Glomerular endothelial cell (primary cell): ENCODE data around the gene MAN2A1. TPM values are rescaled to one million over a fixed set of nuclear protein-coding genes. Genes with fewer than 3 reads are reported as not detected.
"Not testable (repeated sequence)": the region's sequence is repeated elsewhere in the genome, so short reads cannot be mapped to it uniquely, and the experiment has no call there.

Source experiments
- DNase-seq: peaks from one replicate; pipeline ENCODE4 v3.0.0-alpha.2; 2011; ENCODE audit warnings: low read depth, low spot score; ENCODE audit errors: extremely low read depth
- total RNA-seq: library from RNA; depleted of rRNA; stranded (reverse); fragments of >200 nt; gene quantifications from 2 replicates; pipeline ENCODE4 v1.2.3, GENCODE V29; 2015

MAN2A1 gene
- total RNA-seq, 1 donor from 2014 or later: 78.0 TPM

DNA sequence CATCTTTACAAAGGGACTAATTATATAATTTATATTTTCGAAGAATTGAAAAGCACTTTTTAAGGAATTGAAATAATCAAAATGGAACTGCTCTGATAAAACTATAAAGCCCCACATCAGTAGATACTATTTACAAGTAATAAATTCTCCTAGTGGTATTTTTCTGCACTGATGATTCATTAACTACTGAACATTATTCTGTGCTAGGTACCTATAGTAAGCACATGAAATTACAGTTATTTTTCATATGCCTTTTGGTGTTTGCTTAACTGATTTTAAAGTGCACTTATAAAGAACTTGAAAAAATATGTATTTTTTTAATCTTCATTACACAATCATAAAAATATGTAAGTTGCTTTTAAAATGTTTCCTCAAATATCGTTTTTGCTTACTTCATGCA, 123.0 kb downstream of the MAN2A1 start:
- DNase-seq: no peak

DNA sequence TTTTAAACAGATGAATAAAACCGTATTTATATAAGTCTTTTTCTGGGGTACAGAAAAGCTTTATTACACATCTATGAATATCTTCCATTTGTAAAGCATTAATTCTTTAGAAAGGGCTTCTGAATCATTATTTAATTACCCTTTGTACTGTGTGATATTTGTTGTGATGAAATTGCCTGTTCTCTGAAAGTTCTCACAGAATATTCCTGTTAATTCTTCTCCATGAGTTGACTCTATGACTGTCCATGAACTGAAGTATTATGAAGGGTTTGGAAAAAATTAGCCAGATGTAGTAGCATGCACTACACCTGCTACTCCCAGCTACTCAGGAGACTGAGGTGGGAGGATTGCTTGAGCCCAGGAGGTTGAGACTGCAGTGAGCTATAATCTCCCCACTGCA, 127.0 kb downstream of the MAN2A1 start:
- no peak for DNase-seq

DNA sequence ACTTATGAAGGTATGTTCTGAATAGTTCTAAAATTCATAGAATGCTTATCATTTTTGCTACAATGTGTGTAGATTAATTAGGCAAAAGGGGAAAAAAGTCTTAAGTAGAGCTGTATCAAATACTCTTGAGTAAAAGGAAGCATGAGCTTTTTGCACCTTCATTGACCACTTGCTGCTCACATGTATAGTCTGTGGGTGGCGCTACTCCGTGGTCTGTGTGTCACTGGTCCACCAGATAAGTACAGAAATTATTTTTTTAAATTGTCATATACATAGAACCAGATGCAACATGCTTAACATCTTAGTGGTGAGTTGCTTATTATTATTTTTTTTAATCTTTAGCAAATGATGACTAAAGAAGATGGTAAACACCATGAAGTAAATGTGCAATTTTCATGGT, 130.2 kb downstream of the MAN2A1 start:
- DNase-seq: no peak

DNA sequence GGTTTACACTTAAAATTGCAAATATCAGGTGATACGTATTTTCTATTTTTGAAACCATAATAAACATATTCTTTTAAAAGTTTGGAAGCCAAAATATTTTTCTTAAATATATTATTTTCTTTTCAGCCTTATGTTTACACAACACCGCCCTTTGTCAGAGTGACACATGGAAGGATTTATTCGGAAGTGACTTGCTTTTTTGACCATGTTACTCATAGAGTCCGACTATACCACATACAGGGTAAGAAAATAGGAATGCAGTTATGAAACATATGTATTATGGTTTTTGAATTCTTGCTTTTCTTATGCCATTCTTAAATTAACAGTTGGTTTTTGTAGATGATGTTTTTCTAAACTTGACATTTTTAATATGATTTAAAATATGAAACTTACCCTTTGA, 133.9 kb downstream of the MAN2A1 start:
- no peak for DNase-seq

DNA sequence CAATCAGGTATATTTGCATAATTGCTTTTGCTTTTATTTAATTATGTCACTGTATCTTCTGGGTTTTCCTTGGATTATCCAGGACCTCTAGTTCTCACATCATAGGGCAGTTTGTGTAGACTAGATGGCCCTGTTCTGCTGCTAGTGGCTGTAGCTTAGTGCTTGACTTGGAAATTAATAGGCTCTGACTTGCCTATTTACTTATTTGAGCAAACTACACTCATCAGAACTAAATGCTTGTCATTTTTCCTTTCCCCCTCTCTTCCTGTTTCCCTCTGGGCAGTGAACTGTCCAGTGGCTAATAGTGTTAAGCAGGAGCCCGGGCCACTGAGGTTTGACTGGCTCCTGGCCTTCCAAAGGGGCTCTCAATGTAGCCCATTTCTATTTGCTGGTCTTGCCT, 135.7 kb downstream of the MAN2A1 start:
- DNase-seq: no peak

DNA sequence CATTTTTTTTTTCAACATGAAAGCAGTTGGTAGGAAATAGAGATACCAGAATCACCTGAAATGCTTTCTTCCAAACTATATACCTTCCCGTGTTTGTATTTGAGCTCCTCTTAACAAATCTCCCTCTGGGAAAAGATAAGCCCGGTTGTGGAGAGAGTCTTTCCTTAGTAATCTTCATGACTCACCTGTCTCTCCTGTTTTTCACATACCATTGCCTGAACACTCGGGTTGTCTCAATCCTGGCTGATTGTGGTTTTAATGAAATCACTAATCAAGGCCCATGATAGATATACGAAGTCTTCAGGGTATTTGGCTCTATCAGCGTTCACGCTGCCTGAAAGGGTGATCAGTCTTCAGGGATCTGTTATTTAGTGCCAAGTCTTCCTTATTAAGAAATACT, 136.7 kb downstream of the MAN2A1 start:
- DNase-seq: no peak

DNA sequence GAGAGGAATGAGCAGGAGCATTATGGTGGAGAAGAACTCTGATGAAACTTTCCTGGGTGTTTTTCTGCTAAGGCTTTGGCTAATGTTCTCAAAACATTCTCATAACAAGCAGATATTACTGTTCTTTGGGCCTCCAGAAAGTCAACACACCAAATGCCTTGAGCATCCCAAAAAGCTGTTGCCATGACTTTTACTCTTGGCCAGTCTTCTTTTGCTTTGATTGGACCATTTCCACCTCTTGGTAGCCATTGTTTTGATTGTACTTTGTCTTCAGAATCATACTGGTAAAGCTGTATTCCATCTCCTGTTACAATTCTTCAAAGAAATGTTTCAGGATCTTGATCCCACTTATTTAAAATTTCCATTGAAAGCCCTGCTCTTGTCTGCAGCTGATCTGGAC, 139.6 kb downstream of the MAN2A1 start:
- DNase-seq: no peak

DNA sequence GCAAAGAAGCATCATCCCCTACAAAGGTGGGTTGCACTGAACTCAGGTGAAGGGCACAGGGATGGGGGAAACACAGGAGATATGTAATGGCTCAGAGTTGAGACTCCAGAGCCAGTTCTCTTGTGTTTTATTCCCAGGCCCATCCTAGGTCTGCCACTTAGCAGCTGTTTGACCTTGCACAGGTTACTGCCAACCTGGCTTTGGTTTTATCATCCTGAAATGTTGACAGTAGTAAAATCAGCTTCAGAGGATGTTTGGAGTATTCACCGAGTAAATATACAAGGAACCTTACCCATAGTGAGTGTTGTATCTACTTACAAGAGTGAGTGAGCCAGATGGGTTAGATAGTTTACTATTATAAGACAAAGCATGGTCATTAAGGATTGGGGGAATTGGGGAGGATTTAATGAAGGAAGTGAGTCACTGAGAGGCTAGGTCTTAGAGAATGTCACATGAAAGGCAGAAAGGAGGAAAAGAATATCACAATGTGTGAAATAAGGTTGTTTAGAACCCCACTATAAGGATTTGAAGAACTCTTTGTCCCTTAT, 141.3 kb downstream of the MAN2A1 start:
- no peak for DNase-seq

DNA sequence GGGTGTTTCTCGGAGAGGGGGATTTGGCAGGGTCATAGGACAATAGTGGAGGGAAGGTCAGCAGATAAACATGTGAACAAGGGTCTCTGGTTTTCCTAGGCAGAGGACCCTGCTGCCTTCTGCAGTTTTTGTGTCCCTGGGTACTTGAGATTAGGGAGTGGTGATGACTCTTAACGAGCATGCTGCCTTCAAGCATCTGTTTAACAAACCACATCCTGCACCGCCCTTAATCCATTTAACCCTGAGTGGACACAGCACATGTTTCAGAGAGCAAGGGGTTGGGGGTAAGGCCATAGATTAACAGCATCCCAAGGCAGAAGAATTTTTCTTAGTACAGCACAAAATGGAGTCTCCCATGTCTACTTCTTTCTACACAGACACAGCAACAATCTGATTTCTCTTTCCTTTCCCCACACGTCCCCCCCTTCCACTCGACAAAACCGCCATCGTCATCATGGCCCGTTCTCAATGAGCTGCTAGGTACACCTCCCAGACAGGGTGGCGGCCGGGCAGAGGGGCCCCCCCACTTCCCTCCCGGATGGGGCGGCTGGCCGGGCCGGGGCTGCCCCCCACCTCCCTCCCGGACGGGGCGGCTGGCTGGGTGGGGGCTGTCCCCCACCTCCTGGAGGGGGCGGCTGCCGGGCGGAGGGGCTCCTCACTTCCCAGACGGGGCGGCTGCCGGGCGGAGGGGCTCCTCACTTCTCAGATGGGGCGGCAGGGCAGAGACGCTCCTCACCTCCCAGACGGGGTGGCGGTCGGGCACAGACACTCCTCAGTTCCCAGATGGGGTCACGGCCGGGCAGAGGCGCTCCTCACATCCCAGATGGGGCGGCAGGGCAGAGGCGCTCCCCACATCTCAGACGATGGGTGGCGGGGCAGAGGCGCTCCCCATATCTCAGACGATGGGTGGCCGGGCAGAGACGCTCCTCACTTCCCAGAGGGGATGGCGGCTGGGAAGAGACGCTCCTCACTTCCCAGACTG, 142.8 kb downstream of the MAN2A1 start:
- not testable (repeated sequence) for DNase-seq

DNA sequence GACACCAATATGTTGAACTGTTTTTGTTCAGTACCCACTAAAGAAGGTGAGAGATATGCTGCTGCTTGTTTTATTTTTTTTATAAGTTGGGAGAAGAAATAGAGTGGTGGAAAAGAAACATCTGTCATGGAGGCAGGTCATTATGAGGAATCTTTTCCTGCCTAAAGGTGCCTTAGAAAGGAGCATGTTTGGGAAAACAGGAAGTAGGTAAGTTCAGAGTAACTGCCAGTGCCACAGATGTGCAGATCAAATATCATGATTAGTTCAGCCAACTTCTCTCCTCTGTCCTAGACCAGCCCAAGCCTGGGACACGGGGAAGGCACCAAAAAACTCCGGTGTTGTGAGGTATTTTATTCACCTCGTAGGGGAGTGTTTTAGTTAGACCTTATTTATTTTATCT, 144.2 kb downstream of the MAN2A1 start:
- no peak for DNase-seq

DNA sequence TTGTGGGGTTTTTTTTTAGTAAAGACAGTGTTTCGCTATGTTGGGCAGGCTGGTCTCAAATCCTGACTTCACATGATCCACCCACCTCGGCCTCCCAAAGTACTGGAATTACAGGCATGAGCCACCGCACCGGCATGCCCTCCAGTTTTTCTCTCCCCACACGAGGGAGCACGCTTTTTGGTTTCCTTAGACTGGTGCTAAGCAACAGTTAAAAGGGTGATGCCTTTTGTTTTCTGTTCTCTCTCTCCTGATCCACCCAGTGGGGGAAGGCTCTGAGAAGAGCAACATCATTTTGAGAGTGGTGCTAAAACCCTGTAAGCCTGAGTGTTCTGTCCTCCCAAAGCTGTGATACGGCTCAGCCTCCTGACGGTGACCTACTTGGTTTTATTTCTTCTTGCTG, 146.6 kb downstream of the MAN2A1 start:
- no peak for DNase-seq

DNA sequence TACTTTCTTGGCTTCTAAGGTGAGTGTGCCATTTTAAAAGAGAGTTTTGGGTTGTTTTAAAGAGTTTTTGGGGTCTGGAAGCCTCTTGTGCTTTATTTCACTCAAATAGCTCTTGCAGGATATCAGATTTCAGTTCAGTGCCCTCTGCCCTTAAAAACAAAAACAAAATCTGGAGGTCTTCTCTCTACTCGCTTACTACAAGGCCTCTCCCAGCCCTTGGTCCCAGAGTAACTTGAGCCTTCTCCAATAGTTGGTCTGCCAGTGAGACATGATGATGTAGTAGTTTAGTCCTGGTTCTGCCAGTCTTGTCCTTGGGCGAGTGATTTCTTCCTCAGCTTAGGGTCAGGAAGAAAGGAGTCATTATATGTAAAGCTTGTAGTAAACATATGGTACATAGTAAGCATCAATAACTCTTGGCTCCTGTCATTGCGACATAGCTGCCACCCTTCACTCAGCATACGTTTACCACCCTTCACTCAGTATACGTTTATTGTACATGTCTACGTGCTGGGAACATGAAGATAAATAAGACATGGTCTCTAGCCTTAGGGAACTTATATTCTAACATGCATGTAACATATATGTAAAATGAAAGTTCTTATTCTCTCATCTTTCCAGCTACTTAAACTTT, 147.6 kb downstream of the MAN2A1 start:
- DNase-seq: no peak

DNA sequence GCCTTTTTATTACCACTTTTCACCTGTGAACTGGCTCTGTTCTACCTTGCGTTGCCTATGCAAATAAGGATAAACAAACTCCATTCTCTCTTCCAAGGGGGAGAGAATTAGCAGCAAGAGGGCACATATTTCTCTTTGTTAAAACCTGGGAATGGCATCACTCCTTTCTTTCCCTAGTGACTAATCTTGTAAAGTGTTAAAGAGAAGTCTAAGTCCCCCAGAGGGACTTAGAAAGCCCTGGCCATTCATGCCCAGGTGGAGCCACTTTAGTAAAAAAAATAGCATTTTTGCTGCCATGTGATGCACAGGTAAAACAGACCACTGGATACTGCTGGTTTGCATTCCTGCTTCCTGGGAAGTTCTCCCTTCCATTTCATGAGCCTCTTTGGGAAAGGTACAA, 148.4 kb downstream of the MAN2A1 start:
- DNase-seq: no peak

DNA sequence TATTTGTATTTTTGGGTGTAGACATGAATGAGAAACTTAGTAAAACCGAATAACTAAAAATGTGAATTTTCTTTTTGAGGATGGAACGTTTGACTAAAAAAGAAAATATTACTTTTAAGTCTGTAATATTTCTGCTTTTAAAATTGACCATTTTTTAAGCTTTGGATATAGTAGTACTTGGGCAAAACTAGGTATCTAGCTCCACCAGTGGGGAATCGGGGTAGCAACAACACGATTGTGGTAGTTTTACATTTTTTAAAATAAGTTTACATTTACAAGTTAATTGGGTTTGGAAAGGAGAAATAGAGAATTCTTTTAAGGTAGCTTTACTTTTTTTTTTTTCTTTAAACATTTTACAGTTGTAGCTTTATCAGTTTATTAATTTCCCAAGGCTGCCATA, 154.4 kb downstream of the MAN2A1 start:
- no peak for DNase-seq

DNA sequence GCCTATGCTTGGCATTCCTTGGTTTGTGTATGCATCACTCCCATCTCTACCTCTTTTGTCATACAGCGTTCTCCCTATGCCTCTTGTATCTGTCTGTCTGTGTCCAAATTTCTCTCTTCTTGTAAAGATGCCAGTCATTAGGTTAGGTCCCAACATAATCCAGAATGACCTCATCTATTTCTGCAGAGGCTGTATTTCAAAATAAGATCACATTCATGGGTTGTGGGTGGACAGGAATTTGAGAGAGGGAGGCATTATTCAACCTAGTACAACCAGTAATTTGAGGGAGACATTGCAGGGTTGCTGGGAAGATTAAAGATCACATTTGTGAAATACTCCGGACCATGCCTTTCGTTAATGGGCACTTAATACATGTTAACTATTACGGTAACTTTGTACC, 155.0 kb downstream of the MAN2A1 start:
- DNase-seq: no peak

DNA sequence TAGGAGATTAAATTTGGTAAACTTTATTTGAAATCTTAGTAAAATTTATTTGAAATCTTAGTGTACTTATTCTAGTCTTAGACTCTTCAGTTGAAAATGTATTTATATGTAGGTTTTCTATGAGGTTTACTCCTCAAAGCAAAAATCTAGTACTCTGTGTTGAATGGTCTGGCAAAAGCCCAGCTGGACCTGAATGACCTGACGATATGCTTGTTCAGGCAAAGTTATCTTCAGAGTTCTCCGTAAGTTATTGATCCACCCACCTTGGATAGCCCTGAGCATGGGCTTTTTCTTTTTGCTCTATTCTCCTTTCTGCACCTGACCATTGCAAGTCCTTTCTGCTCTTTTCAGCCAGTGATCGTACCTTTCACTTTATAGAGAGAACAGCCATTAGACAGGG, 158.4 kb downstream of the MAN2A1 start:
- no peak for DNase-seq

DNA sequence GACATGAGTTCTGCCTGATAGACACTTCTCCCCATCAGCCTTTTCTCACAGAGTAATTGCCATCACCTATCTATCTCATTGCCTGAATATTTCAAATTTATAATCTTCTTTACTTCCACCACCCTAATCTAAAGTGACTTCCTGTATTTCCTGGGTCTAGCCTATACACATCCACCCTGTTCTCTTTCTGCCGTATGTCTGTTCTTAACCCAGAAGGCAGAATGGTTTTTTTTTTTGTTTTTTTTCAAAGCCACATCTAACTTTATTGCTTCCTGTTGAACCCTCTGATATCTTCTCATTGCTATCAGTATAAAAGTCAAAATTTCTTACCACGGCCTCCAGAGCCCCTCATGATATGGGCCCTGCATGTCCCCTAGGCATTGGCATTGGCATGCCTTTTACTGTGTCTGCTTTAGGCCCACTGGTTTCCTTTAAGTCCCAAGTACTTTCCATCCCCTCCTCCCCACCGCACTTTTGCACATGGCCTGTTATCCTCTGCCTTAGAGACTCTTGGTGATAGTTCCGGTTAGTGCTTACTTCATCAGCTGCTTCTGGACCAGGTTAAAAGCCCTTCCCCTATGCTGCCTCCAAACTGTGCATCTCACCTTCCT, 159.9 kb downstream of the MAN2A1 start:
- no peak for DNase-seq

DNA sequence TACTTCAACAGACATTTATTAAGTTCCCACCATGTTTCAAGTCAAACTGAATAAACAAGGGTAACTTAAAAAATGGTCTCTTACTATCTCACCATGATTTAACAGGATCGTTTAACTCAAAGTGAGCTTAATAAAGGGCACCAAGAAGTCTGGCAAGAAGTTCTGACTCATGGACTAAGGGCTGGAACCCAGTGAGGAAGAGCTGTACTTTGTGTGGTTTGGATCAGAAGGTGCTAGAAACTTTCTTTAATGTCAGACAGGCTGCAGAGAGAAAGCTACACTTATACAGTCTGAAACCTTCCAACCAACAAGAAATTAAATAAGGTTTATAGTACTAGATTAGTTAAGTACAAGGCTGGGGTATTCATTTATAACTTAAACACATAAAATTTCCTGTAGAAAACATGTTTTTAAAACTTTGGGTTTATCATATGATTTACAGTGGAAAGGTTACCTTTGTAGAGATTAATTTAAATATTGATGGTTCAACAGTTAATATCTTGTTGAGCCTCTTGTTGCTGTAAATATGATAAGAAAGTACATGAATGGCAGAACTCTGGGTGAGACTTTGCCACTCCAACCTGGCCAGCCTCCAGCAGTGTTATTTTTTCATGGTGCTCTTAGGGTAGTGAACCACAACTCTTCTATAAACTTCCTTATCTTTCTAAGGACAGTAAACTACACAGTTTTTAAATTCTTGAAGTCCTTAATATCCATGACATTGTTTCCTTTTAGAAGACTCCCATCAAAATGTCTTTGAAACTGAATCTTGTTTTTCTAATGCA, 162.8 kb downstream of the MAN2A1 start:
- no peak for DNase-seq

DNA sequence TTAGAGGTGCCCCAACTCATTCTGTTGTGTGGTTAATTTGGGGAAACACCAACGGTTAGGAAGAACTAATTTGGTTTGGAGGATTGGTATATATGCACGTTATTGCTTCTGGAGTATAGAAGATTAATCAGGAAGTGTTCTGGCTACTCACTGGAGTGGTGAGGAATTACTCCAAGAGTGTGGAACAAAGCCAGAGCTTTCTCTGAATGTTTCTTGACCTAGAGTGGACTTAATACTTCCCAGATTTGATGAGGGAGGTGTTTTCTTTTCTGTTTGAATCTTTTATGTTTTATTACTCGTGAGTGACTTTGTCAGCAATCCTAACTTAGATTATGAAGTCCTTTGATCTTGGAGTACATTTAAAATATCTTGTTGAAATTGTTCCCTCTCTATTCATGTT, 163.7 kb downstream of the MAN2A1 start:
- DNase-seq: no peak

DNA sequence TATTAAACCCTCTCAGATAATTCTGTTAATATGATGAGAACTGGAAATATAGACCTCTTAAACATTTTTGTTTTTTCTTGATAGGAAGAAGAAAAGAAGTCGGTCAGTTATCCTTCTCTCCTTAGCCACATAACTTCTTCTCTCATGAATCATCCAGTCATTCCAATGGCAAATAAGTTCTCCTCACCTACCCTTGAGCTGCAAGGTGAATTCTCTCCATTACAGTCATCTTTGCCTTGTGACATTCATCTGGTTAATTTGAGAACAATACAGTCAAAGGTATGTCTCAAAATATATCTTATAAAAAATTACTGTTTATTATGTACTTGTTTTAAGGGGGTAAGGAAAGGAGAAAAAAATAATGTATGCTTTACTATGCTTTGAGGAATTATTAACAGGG, 165.3 kb downstream of the MAN2A1 start:
- no peak for DNase-seq
